ENCODE data around the gene CHRND.

GRCh38 chr2:232492236-232492848 is 33.6 kb upstream of the CHRND start:
- TF ChIP-seq CTCF (IDR thresholded peaks at IDR 0.05), result no peak
- TF ChIP-seq POLR2A (IDR thresholded peaks at IDR 0.05), result no peak

Measured in heart left ventricle (tissue), 13 donors.